H1 (cell line): ENCODE data around the gene PRRX1. TPM values are rescaled to one million over a fixed set of nuclear protein-coding genes. Genes with fewer than 3 reads are reported as not detected.
A peak's percentile ranks its signal among the peaks of the same experiment; 100 is the strongest.

Experiments used
- CTCF ChIA-PET: fragments of 300-600 bp; sonication (Branson Sonifier 250); formaldehyde crosslinking; loops from one replicate; lab custom pipeline; 2021; ENCODE audit not compliant: partially characterized antibody; lab: Charles Lee
- POLR2A ChIA-PET: fragments of 300-600 bp; sonication (Branson Sonifier 250); formaldehyde crosslinking; loops from one replicate; lab custom pipeline; 2021; ENCODE audit warnings: inconsistent platforms; ENCODE audit not compliant: partially characterized antibody; lab: Charles Lee
- DNase-seq, 2 experiments: peaks; one replicate each; pipeline versions ENCODE4 v3.0.0 to v3.0.0-alpha.2; 2010 to 2022; ENCODE audit warnings: low spot score in 2 of 2, low read depth in 1 of 2, mixed read lengths in 1 of 2
- FAIRE-seq: peaks from 2 replicates; lab custom pipeline; 2011; peaks lifted over from hg19 to GRCh38; lab: Jason Lieb, UNC
- H2AFZ ChIP-seq: 2 replicates; pipeline ENCODE4 v1.8.1; 2012; ENCODE audit warnings: low read length, inconsistent platforms
- H2AK5ac ChIP-seq: 2 replicates; pipeline ENCODE4 v1.6.1; 2013; ENCODE audit warnings: low read depth, low read length
- H2BK120ac ChIP-seq: replicated peaks from 2 replicates; pipeline ENCODE3; 2013; ENCODE audit warnings: low read depth, low read length, inconsistent platforms
- H2BK12ac ChIP-seq: 2 replicates; pipeline ENCODE4 v1.6.1; 2013; ENCODE audit warnings: low read depth, low read length
- H2BK15ac ChIP-seq: 2 replicates; pipeline ENCODE4 v1.6.1; 2013; ENCODE audit warnings: low read length
- H2BK20ac ChIP-seq: 2 replicates; pipeline ENCODE4 v1.6.1; 2013; ENCODE audit warnings: low read length
- H2BK5ac ChIP-seq: 2 replicates; pipeline ENCODE4 v1.6.1; 2013; ENCODE audit warnings: low read depth, low read length
- H3K14ac ChIP-seq: 2 replicates; pipeline ENCODE4 v1.6.1; 2013; ENCODE audit warnings: inconsistent platforms; ENCODE audit not compliant: insufficient read length
- H3K18ac ChIP-seq: 2 replicates; pipeline ENCODE4 v1.6.1; 2013; ENCODE audit warnings: low read length; ENCODE audit errors: extremely low read depth
- H3K23ac ChIP-seq: 2 replicates; pipeline ENCODE4 v1.6.1; 2013; ENCODE audit warnings: inconsistent platforms; ENCODE audit not compliant: insufficient read length
- H3K23me2 ChIP-seq: 2 replicates; pipeline ENCODE4 v1.6.1; 2013; ENCODE audit warnings: low read depth, low read length
- H3K27ac ChIP-seq: 2 replicates; pipeline ENCODE4 v1.6.1; 2011; ENCODE audit warnings: low read depth, low read length, inconsistent platforms
- H3K27me3 ChIP-seq, 4 experiments: replicated peaks in 1 of 4; 1 replicate in 1 of 4; 2 replicates in 3 of 4; pipeline versions ENCODE4 v1.6.1 to v1.8.1; 2011 to 2013; ENCODE audit warnings: low read length in 3 of 4, mild to moderate bottlenecking in 3 of 4, inconsistent platforms in 2 of 4, mixed read lengths in 2 of 4, moderate library complexity in 1 of 4; ENCODE audit not compliant: control insufficient read depth in 3 of 4, insufficient read depth in 3 of 4; ENCODE audit errors: extremely low read depth in 1 of 4
- H3K36me3 ChIP-seq, 4 experiments: 2 replicates each; pipeline versions ENCODE4 v1.6.1 to v1.8.1; 2011 to 2013; ENCODE audit warnings: mild to moderate bottlenecking in 4 of 4, low read length in 3 of 4, moderate library complexity in 2 of 4, control low read depth in 1 of 4, inconsistent platforms in 1 of 4; ENCODE audit not compliant: insufficient read depth in 4 of 4, control insufficient read depth in 2 of 4
- H3K4ac ChIP-seq: replicated peaks from 2 replicates; pipeline ENCODE3; 2013; ENCODE audit warnings: low read length, low read depth, mixed read lengths, inconsistent platforms; ENCODE audit not compliant: insufficient read length
- H3K4me1 ChIP-seq, 4 experiments: replicated peaks in 1 of 4; 1 replicate in 1 of 4; 2 replicates in 3 of 4; pipeline versions ENCODE4 v1.6.1 to v1.8.1; 2011 to 2013; ENCODE audit warnings: low read length in 3 of 4, inconsistent platforms in 2 of 4, mixed read lengths in 1 of 4; ENCODE audit not compliant: insufficient read depth in 4 of 4, control insufficient read depth in 3 of 4
- H3K4me2 ChIP-seq, 2 experiments: 2 replicates each; pipeline versions ENCODE4 v1.6.1 to v1.8.1; 2011 to 2013; ENCODE audit warnings: low read depth in 2 of 2, low read length in 2 of 2, control low read depth in 1 of 2, inconsistent platforms in 1 of 2, mild to moderate bottlenecking in 1 of 2; ENCODE audit not compliant: insufficient read depth in 1 of 2
- H3K4me3 ChIP-seq, 4 experiments: fragments of 200-600, 300-600 bp in 1 of 4; sonication (generic), shearing (Covaris generic), sonication (Bioruptor Twin) in 1 of 4; 2 replicates each; pipeline versions ENCODE4 v1.5.1 to v1.8.1; 2011 to 2016; ENCODE audit warnings: low read length in 4 of 4, low read depth in 3 of 4, control low read depth in 2 of 4, inconsistent platforms in 2 of 4, mild to moderate bottlenecking in 2 of 4, mixed read lengths in 1 of 4, moderate library complexity in 1 of 4; ENCODE audit not compliant: insufficient read depth in 2 of 4; ENCODE audit errors: extremely low read depth in 1 of 4
- H3K56ac ChIP-seq: replicated peaks from 2 replicates; pipeline ENCODE3; 2013; ENCODE audit warnings: low read depth, mild to moderate bottlenecking, mixed read lengths, low read length, inconsistent platforms; ENCODE audit not compliant: insufficient read length
- H3K79me1 ChIP-seq: 2 replicates; pipeline ENCODE4 v1.6.1; 2013; ENCODE audit warnings: low read depth, low read length, control low read depth
- H3K79me2 ChIP-seq, 2 experiments: 2 replicates each; pipeline versions ENCODE4 v1.6.1 to v1.8.1; 2012 to 2013; ENCODE audit warnings: low read length in 2 of 2, mild to moderate bottlenecking in 2 of 2, inconsistent platforms in 1 of 2; ENCODE audit not compliant: insufficient read depth in 2 of 2, control insufficient read depth in 1 of 2
- H3K9ac ChIP-seq, 4 experiments: replicated peaks in 1 of 4; 1 replicate in 1 of 4; 2 replicates in 3 of 4; pipeline versions ENCODE4 v1.6.1 to v1.8.1; 2011 to 2013; ENCODE audit warnings: low read depth in 3 of 4, low read length in 3 of 4, control low read depth in 2 of 4, mild to moderate bottlenecking in 2 of 4, moderate library complexity in 2 of 4, inconsistent platforms in 1 of 4; ENCODE audit errors: extremely low read depth in 1 of 4
- H3K9me3 ChIP-seq, 2 experiments: 2 replicates each; pipeline versions ENCODE4 v1.6.1 to v1.8.1; 2012 to 2013; ENCODE audit warnings: mild to moderate bottlenecking in 2 of 2, moderate library complexity in 2 of 2, control low read depth in 1 of 2, inconsistent platforms in 1 of 2, low read depth in 1 of 2, low read length in 1 of 2, mixed read lengths in 1 of 2; ENCODE audit not compliant: insufficient read depth in 2 of 2
- H4K20me1 ChIP-seq, 2 experiments: replicated peaks in 1 of 2; 2 replicates each; pipeline versions ENCODE3 to v1.8.1; 2011 to 2013; ENCODE audit warnings: inconsistent platforms in 2 of 2, low read length in 2 of 2, mild to moderate bottlenecking in 1 of 2; ENCODE audit not compliant: insufficient read depth in 2 of 2, control insufficient read depth in 1 of 2
- H4K5ac ChIP-seq: 2 replicates; pipeline ENCODE4 v1.6.1; 2013; ENCODE audit warnings: low read length, low read depth, mixed read lengths, inconsistent platforms; ENCODE audit not compliant: insufficient read length
- H4K8ac ChIP-seq: 2 replicates; pipeline ENCODE4 v1.8.0; 2013; ENCODE audit warnings: mild to moderate bottlenecking, moderate library complexity, low read length, inconsistent platforms; ENCODE audit not compliant: insufficient read depth; ENCODE audit errors: extremely low read depth
- H4K91ac ChIP-seq: replicated peaks from 2 replicates; pipeline ENCODE3; 2013; ENCODE audit warnings: low read length, mixed read lengths, inconsistent platforms; ENCODE audit not compliant: insufficient read length
- ATF2 ChIP-seq: IDR thresholded peaks from 2 replicates; pipeline ENCODE4 v1.6.1; 2012; ENCODE audit warnings: low read length, inconsistent platforms
- BACH1 ChIP-seq: IDR thresholded peaks from 2 replicates; pipeline ENCODE4 v1.6.1; 2012; ENCODE audit warnings: low read length, improper control_type of control experiment
- CBX8 ChIP-seq: fragments of 300-800, 300-1000 bp; sonication (generic); IDR thresholded peaks from 2 replicates; pipeline ENCODE4 v1.7.1; 2016; ENCODE audit warnings: low read depth, low read length, borderline replicate concordance
- CHD2 ChIP-seq: IDR thresholded peaks from 2 replicates; pipeline ENCODE4 v1.6.1; 2012; ENCODE audit warnings: low read length, improper control_type of control experiment
- CREB1 ChIP-seq: IDR thresholded peaks from 2 replicates; pipeline ENCODE4 v1.6.1; 2012; ENCODE audit warnings: inconsistent platforms
- EP300 ChIP-seq, 2 experiments: IDR thresholded peaks; 1 replicate in 1 of 2; 2 replicates in 1 of 2; pipeline ENCODE4 v1.6.1; 2011 to 2012; ENCODE audit warnings: low read depth in 2 of 2, low read length in 2 of 2, mild to moderate bottlenecking in 2 of 2, borderline replicate concordance in 1 of 2, inconsistent platforms in 1 of 2, moderate library complexity in 1 of 2
- JUND ChIP-seq: IDR thresholded peaks from 2 replicates; pipeline ENCODE4 v1.6.1; 2011; ENCODE audit warnings: mild to moderate bottlenecking, improper control_type of control experiment, low read length
- POLR2AphosphoS5 ChIP-seq: IDR thresholded peaks from 2 replicates; pipeline ENCODE4 v1.6.1; 2011; ENCODE audit warnings: low read depth, low read length
- SAP30 ChIP-seq: fragments of 300-600 bp; sonication (generic); IDR thresholded peaks from 2 replicates; pipeline ENCODE4 v1.7.1; 2012; ENCODE audit warnings: low read length, moderate library complexity, mild to moderate bottlenecking, inconsistent platforms; ENCODE audit not compliant: insufficient read depth, insufficient replicate concordance
- SP2 ChIP-seq: IDR thresholded peaks from 2 replicates; pipeline ENCODE4 v1.6.1; 2012; ENCODE audit warnings: mild to moderate bottlenecking, low read length, inconsistent platforms
- TBP ChIP-seq: IDR thresholded peaks from 2 replicates; pipeline ENCODE4 v1.6.1; 2011; ENCODE audit warnings: low read depth, low read length, improper control_type of control experiment
- YY1 ChIP-seq: IDR thresholded peaks from 2 replicates; pipeline ENCODE4 v1.6.1; 2011; ENCODE audit warnings: low read depth, mild to moderate bottlenecking, low read length
- ZNF274 ChIP-seq: IDR thresholded peaks from 2 replicates; pipeline ENCODE4 v1.7.0; 2012; ENCODE audit warnings: low read length, borderline replicate concordance; ENCODE audit errors: extremely low read depth
- WGBS, 2 experiments: shearing (Covaris generic) in 1 of 2; methylation state at CpG; one replicate each; pipeline versions ENCODE4 v1.1.6 to v1.1.7; 2013 to 2015; ENCODE audit warnings: low lambda C conversion rate in 2 of 2, mixed read lengths in 2 of 2, inconsistent platforms in 1 of 2, low coverage in 1 of 2, missing lambda C conversion rate in 1 of 2; ENCODE audit not compliant: insufficient replicate concordance in 2 of 2, insufficient coverage in 1 of 2, insufficient read length in 1 of 2; ENCODE audit errors: extremely low coverage in 1 of 2, missing lambda C conversion rate in 1 of 2; 5-methylcytosine and 5-hydroxymethylcytosine counted together
- polyA plus RNA-seq, 7 experiments: library from polyadenylated mRNA; depleted of rRNA in 3 of 7; stranded (reverse) in 5 of 7; unstranded in 2 of 7; fragments of >200 nt in 5 of 7; fragments of 200-250 nt in 2 of 7; gene quantifications; 1 replicate in 5 of 7; 2 replicates in 1 of 7; 4 replicates in 1 of 7; pipeline versions ENCODE4 v1.2.1 to v1.2.3, GENCODE V29; 2011 to 2013; ENCODE audit warnings: missing spikeins in 2 of 7, mixed read lengths in 2 of 7
- total RNA-seq: library from RNA; stranded (reverse); fragmentation: NEBNext Ultra II Directional; extraction: Animal tissue kit (Norgen Biotek cat#: 25700); gene quantifications from 2 replicates; pipeline ENCODE4 v1.2.1, GENCODE V29; 2021

The PRRX1 gene
- total and polyA plus RNA-seq, 2 of the 8 experiments (the other 6 are each of a cell fraction or from before 2014, with no cell fraction given): not detected

- H2AFZ ChIP-seq: peak overlapping the region; percentile 21; the same call in 1 of the 2 replicates
- no peak overlapping the region for H2BK12ac ChIP-seq
- no peaks in the 10 kb centered on the region for H3K79me1 ChIP-seq
- no peak overlapping the region for H2BK120ac ChIP-seq
- no peak overlapping the region for H3K4ac ChIP-seq
- FAIRE-seq (no peak), DNase-seq (no peak)
- no peaks in the 10 kb centered on the region for H4K20me1 ChIP-seq
- no peak overlapping the region for H3K23ac ChIP-seq
- no peak overlapping the region for H3K9ac ChIP-seq
- no peak overlapping the region for H4K91ac ChIP-seq
- POLR2A ChIA-PET: no interaction called here
- H3K27ac ChIP-seq: no peak overlapping the region
- no peak overlapping the region for H3K14ac ChIP-seq
- H3K4me3 ChIP-seq: no peak overlapping the region
- WGBS, 2 experiments: 94% methylated on average over 7 of the region's 7 CpGs; no CpG with 5 or more reads in 1 of the 2 experiments
- peak overlapping the region; percentile 32; the same call in 1 of the 2 replicates for H3K18ac ChIP-seq
- H3K79me2 ChIP-seq: no peaks in the 10 kb centered on the region
- no peak overlapping the region for H2BK20ac ChIP-seq
- no peaks in the 10 kb centered on the region for H3K9me3 ChIP-seq
- H3K36me3 ChIP-seq: no peaks in the 10 kb centered on the region
- no peaks in the 10 kb centered on the region for H3K27me3 ChIP-seq
- peaks cover 0 to 3% (median 2%) of the 10 kb centered on the region in 4 experiments; a peak in 1 of 7 replicates for H3K4me1 ChIP-seq
- no peaks in the 10 kb centered on the region for H3K23me2 ChIP-seq
- H3K56ac ChIP-seq: no peak overlapping the region
- H2BK15ac ChIP-seq: no peak overlapping the region
- no peak overlapping the region for H2AK5ac ChIP-seq
- no peak overlapping the region for H3K4me2 ChIP-seq
- CTCF ChIA-PET: no interaction called here
- H2BK5ac ChIP-seq: no peak overlapping the region
- peak overlapping the region; percentile 88; the same call in 1 of the 2 replicates for H4K8ac ChIP-seq
- no peak overlapping the region for H4K5ac ChIP-seq
- TF ChIP-seq YY1: no peak
- no peak for TF ChIP-seq SAP30
- no peak for TF ChIP-seq POLR2AphosphoS5
- no peak for TF ChIP-seq JUND
- TF ChIP-seq ATF2: no peak
- TF ChIP-seq EP300 (IDR thresholded peaks at IDR 0.05; ENCODE audit: borderline replicate concordance in 1 of 2, low read depth in 2 of 2, low read length in 2 of 2): no peak
- no peak for TF ChIP-seq CHD2
- no peak for TF ChIP-seq CBX8
- no peak for TF ChIP-seq BACH1
- no peak for TF ChIP-seq TBP
- TF ChIP-seq ZNF274: no peak
- TF ChIP-seq SP2: no peak
- no peak for TF ChIP-seq CREB1
These were observed 33.0 kb upstream of the PRRX1 start for GRCh38 chr1:170630977-170631376.
